Neural cell (in vitro differentiated cells): ENCODE measurements around the gene GJA3. TPM values are rescaled to one million over a fixed set of nuclear protein-coding genes. Genes with fewer than 3 reads are reported as not detected.

ENCODE experiments used
- H2AFZ ChIP-seq: fragments of 200-600, 300-800 bp; sonication (generic), shearing (Covaris generic); 2 replicates; pipeline ENCODE4 v1.6.0; 2014; ENCODE audit warnings: low read depth, mild to moderate bottlenecking, antibody characterized with exemption, low read length, moderate library complexity
- H3F3A ChIP-seq: fragments of 200-600 bp; shearing (Covaris generic); 2 replicates; pipeline ENCODE4 v1.6.1; 2016; ENCODE audit warnings: mild to moderate bottlenecking, moderate library complexity, mixed read lengths, antibody characterized with exemption, low read length; ENCODE audit not compliant: insufficient read depth, poor library complexity, severe bottlenecking
- H3K27ac ChIP-seq: fragments of 200-600, 300-800 bp; sonication (generic), shearing (Covaris generic); 2 replicates; pipeline ENCODE4 v1.5.1; 2014; ENCODE audit warnings: mild to moderate bottlenecking, low read length, moderate library complexity
- H3K27me3 ChIP-seq: fragments of 300-800, 200-600 bp; sonication (generic), shearing (Covaris generic); 2 replicates; pipeline ENCODE4 v1.6.0; 2014; ENCODE audit warnings: mild to moderate bottlenecking, low read depth, low read length, moderate library complexity; ENCODE audit not compliant: insufficient read depth
- H3K36me3 ChIP-seq: fragments of 300-800, 200-600 bp; sonication (generic), shearing (Covaris generic); 2 replicates; pipeline ENCODE4 v1.5.1; 2014; ENCODE audit warnings: mild to moderate bottlenecking, antibody characterized with exemption, low read length, moderate library complexity; ENCODE audit not compliant: insufficient read depth
- H3K4me2 ChIP-seq: fragments of 300-800, 200-600 bp; sonication (generic), shearing (Covaris generic); 2 replicates; pipeline ENCODE4 v1.6.0; 2014; ENCODE audit warnings: mild to moderate bottlenecking, low read length
- H3K4me3 ChIP-seq: fragments of 300-800, 200-600 bp; sonication (generic), shearing (Covaris generic); 2 replicates; pipeline ENCODE4 v1.5.1; 2014; ENCODE audit warnings: mild to moderate bottlenecking, low read length, moderate library complexity
- H3K79me2 ChIP-seq: fragments of 200-600 bp; shearing (Covaris generic); replicated peaks from 2 replicates; pipeline ENCODE4 v1.6.0; 2014; ENCODE audit warnings: mild to moderate bottlenecking, low read length, moderate library complexity; ENCODE audit not compliant: insufficient read depth
- H3K9ac ChIP-seq: fragments of 300-800, 200-600 bp; sonication (generic), shearing (Covaris generic); 2 replicates; pipeline ENCODE4 v1.6.1; 2016; ENCODE audit warnings: mild to moderate bottlenecking, low read length, mixed read lengths
- H3K9me2 ChIP-seq: fragments of 200-600 bp; shearing (Covaris generic); 2 replicates; pipeline ENCODE4 v1.6.1; 2016; ENCODE audit warnings: mild to moderate bottlenecking, low read length, mixed read lengths; ENCODE audit not compliant: insufficient read depth
- H3K9me3 ChIP-seq: fragments of 200-600, 300-800 bp; sonication (generic), shearing (Covaris generic); 2 replicates; pipeline ENCODE4 v1.6.1; 2016; ENCODE audit warnings: mild to moderate bottlenecking, mixed run types, low read length, moderate library complexity, mixed read lengths
- H4K20me1 ChIP-seq: fragments of 200-600 bp; shearing (Covaris generic); 2 replicates; pipeline ENCODE4 v1.6.1; 2016; ENCODE audit warnings: mild to moderate bottlenecking, mixed run types; ENCODE audit not compliant: insufficient read depth
- CTCF ChIP-seq: fragments of 450-650 bp; IDR thresholded peaks from 2 replicates; pipeline ENCODE4 v1.5.1; 2014; ENCODE audit warnings: antibody characterized with exemption, mild to moderate bottlenecking, moderate library complexity; ENCODE audit not compliant: poor library complexity, severe bottlenecking
- EP300 ChIP-seq: fragments of 450-650 bp; conservative IDR thresholded peaks from 2 replicates; pipeline ENCODE4 v1.6.1; 2014; ENCODE audit warnings: antibody characterized with exemption, mild to moderate bottlenecking, moderate library complexity; ENCODE audit not compliant: poor library complexity, severe bottlenecking
- EZH2 ChIP-seq: fragments of 200-600, 300-800 bp; shearing (Covaris generic), sonication (generic); IDR thresholded peaks from 2 replicates; pipeline ENCODE4 v1.6.1; 2014; ENCODE audit warnings: antibody characterized with exemption, low read length, borderline replicate concordance, mild to moderate bottlenecking; ENCODE audit not compliant: insufficient read depth, poor library complexity, severe bottlenecking
- MXI1 ChIP-seq: fragments of 450-650 bp; conservative IDR thresholded peaks from 2 replicates; pipeline ENCODE4 v1.6.1; 2014; ENCODE audit warnings: antibody characterized with exemption, mild to moderate bottlenecking; ENCODE audit not compliant: poor library complexity, severe bottlenecking
- POLR2AphosphoS5 ChIP-seq: IDR thresholded peaks from 2 replicates; pipeline ENCODE4 v1.6.1; 2012
- RAD21 ChIP-seq: fragments of 450-650 bp; conservative IDR thresholded peaks from 2 replicates; pipeline ENCODE4 v1.6.1; 2014; ENCODE audit warnings: antibody characterized with exemption, mild to moderate bottlenecking, moderate library complexity
- REST ChIP-seq: IDR thresholded peaks from 2 replicates; pipeline ENCODE4 v1.6.1; 2012; ENCODE audit warnings: borderline replicate concordance
- SMC3 ChIP-seq: fragments of 450-650 bp; conservative IDR thresholded peaks from 2 replicates; pipeline ENCODE4 v1.6.1; 2014; ENCODE audit warnings: antibody characterized with exemption, mild to moderate bottlenecking, moderate library complexity; ENCODE audit not compliant: poor library complexity
- TAF1 ChIP-seq: IDR thresholded peaks from 2 replicates; pipeline ENCODE4 v1.6.1; 2012; ENCODE audit warnings: low read depth
- polyA plus RNA-seq: library from polyadenylated mRNA; depleted of rRNA; stranded (reverse); fragments of >200 nt; gene quantifications from 2 replicates; pipeline ENCODE4 v1.2.3, GENCODE V29; 2014

GJA3 gene
- polyA plus RNA-seq, 1 donor from 2014 or later = not detected

GRCh38 chr13:20106742-20107141 lies 54.1 kb downstream of the GJA3 start:
- Histone ChIP-seq H3K9me3 (no peaks in the 10 kb centered on the region), H3K4me3 (no peak overlapping the region), H3K27ac (no peak overlapping the region), H3K27me3 (no peaks in the 10 kb centered on the region), H3F3A (no peaks in the 10 kb centered on the region), H4K20me1 (no peaks in the 10 kb centered on the region), H2AFZ (no peak overlapping the region), H3K9me2 (no peaks in the 10 kb centered on the region), H3K79me2 (no peaks in the 10 kb centered on the region), H3K36me3 (no peaks in the 10 kb centered on the region), H3K9ac (no peak overlapping the region), H3K4me2 (no peak overlapping the region)
- TF ChIP-seq RAD21 = no peak

DNA sequence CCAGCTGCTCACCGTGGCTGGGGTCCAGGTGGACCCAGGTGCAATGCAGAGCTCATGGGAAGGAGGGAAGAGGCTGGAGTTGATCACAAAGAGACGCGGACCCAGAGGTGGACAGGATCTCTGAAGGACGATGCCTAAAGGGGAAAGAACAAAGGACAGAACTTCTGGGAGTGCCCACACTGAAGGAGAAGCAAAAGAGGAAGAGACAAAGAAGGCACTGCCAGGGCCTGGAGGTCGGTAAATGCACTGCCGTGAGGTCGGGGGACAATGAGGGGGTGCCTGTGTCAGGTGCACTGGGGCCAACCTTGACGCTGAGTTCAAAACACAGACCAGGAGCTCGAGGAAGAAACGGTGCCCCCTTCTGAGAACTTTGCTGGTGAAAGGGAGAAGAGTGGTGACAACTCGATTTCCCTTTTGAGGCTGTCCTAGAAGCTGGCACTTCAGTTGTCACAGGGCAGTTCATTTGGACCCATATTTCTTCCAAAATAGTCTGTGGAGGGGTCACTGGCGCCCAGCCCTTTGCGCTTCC lies 55.6 kb downstream of the GJA3 start:
- Histone ChIP-seq H3K9me2 (no peaks in the 10 kb centered on the region), H3K36me3 (no peaks in the 10 kb centered on the region), H2AFZ (no peak overlapping the region), H3K79me2 (no peaks in the 10 kb centered on the region), H3K4me3 (no peak overlapping the region), H3K9ac (no peak overlapping the region), H3K27me3 (no peaks in the 10 kb centered on the region), H3K27ac (no peak overlapping the region), H4K20me1 (no peaks in the 10 kb centered on the region), H3F3A (no peaks in the 10 kb centered on the region), H3K4me2 (no peak overlapping the region), H3K9me3 (no peaks in the 10 kb centered on the region)
- TF ChIP-seq TAF1 (no peak), CTCF (no peak), RAD21 (no peak), EZH2 (no peak), MXI1 (no peak), REST (no peak), EP300 (no peak), POLR2AphosphoS5 (no peak), SMC3 (no peak)
